ENCODE measurements around the gene RAB1B.

GRCh38 chr11:66315921-66316811, 47.7 kb downstream of the RAB1B start:
- TF ChIP-seq JUND (IDR thresholded peaks at IDR 0.05) = no peak
- TF ChIP-seq EGR1 (IDR thresholded peaks at IDR 0.05; ENCODE audit: low read depth in 2 of 2) = no peak
- TF ChIP-seq, protein P1, sequence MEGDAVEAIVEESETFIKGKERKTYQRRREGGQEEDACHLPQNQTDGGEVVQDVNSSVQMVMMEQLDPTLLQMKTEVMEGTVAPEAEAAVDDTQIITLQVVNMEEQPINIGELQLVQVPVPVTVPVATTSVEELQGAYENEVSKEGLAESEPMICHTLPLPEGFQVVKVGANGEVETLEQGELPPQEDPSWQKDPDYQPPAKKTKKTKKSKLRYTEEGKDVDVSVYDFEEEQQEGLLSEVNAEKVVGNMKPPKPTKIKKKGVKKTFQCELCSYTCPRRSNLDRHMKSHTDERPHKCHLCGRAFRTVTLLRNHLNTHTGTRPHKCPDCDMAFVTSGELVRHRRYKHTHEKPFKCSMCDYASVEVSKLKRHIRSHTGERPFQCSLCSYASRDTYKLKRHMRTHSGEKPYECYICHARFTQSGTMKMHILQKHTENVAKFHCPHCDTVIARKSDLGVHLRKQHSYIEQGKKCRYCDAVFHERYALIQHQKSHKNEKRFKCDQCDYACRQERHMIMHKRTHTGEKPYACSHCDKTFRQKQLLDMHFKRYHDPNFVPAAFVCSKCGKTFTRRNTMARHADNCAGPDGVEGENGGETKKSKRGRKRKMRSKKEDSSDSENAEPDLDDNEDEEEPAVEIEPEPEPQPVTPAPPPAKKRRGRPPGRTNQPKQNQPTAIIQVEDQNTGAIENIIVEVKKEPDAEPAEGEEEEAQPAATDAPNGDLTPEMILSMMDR (IDR thresholded peaks at IDR 0.05; ENCODE audit: low read depth, low read length, missing input control) = no peak
- TF ChIP-seq REST (IDR thresholded peaks at IDR 0.05) = no peak
- no peak for TF ChIP-seq RAD21 (IDR thresholded peaks at IDR 0.05)
- TF ChIP-seq YY1 (IDR thresholded peaks at IDR 0.05) = no peak
- TF ChIP-seq TAF1 (conservative IDR thresholded peaks at IDR 0.05) = no peak
- no peak for TF ChIP-seq GABPA (IDR thresholded peaks at IDR 0.05 in 1 of 2, conservative IDR thresholded peaks at IDR 0.05 in 1 of 2)
- no peak for TF ChIP-seq MAX (IDR thresholded peaks at IDR 0.05)
- TF ChIP-seq RXRA (IDR thresholded peaks at IDR 0.05) = no peak
- TF ChIP-seq, protein P2, sequence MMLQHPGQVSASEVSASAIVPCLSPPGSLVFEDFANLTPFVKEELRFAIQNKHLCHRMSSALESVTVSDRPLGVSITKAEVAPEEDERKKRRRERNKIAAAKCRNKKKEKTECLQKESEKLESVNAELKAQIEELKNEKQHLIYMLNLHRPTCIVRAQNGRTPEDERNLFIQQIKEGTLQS (IDR thresholded peaks at IDR 0.05) = no peak
- no peak for TF ChIP-seq FOXA1 (IDR thresholded peaks at IDR 0.05)
